HG03097 (cell line): ENCODE data around the gene SAFB2.

ENCODE experiments used
- ATAC-seq: cut with Tn5 transposase; IDR thresholded peaks from one replicate; pipeline ENCODE4 v1.9.1; 2021; ENCODE audit not compliant: unreplicated experiment, low FRiP score

Gene SAFB2

DNA sequence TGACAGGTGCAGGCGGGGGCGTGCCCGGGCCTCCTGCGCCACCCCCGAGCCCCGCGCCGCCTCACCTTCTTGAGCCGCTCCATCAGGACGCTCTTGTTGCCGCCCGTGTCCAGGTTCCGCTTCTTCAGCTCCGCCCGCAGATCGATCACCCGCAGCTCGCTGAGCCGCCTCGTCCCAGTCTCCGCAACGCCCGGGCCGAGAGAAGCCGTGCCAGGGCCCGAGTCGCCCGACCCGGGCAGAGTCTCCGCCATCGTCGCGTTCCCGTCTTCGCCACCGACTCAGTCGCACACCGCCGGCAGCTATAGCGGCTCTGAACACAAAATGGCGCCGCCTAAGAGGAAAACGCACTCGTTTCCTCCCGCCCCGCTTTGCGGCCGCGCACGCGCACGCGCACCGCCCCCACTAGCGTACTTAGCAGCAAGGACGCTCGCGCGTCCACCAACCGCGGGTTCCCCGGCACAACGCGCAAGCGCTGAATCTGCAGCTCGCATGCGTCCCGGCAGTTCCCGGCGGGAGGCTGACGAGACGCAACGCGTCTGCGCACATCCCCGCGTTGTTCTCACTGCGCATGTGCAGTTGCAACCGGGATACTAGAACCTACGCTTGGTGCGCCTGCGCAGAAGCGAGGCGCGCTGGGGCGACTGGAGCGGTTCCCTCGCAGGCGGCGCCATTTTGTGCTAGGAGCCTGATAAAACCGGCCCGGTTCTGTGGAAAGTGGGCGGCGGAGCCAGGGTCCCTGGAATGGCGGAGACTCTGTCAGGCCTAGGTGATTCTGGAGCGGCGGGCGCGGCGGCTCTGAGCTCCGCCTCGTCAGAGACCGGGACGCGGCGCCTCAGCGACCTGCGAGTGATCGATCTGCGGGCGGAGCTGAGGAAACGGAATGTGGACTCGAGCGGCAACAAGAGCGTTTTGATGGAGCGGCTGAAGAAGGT lies at the start of gene SAFB2, which contains the start of gene SAFB:
Gene SAFB2, minus strand, starts transcription at position 312 of the 932 bp plus-strand sequence. Its CDS starts 61 bp downstream, at position 251.
Gene SAFB, plus strand, starts transcription at position 619 of the 932 bp plus-strand sequence. Its CDS starts 123 bp downstream, at position 742.
- peak; percentile 77 for ATAC-seq

DNA sequence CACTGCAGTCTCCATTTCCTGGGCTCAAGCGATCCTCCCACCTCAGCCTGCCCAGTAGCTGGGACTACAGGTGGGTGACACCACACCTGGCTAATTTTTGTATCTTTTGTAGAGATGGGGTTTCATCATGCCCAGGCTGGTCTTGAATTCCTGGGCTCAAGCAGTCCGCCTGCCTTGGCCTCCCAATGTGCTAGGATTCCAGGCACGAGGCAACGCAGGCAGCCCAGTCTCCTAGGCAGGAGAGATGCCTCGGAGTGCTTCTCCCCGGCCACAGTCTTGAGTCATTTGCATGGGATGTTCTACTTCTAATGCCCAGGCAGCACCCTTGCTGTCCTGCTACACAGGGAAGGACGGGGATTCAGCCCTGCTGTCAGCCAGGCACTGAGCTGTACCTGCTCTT lies 49.0 kb upstream of the SAFB2 start:
- no peak for ATAC-seq

DNA sequence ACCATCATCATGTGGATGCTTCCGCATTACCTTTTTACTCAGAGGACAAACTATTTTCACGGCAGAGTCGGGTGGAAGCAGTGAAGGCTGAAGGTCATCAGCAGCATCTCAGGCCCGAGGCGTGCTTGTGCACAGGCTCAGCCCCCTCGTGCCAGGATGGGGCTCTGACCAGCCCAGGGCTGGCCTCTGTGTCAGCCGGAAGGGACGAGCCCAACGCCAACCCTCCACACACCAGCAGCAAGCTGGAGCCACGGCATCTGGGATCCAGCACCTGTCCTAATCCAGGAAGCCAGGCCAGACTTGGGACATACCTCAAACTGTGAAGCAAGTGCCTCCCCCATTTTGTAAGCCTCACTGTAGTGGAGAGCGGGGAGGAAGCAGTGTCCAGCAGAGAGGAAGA lies 46.6 kb upstream of the SAFB2 start:
- no peak for ATAC-seq

DNA sequence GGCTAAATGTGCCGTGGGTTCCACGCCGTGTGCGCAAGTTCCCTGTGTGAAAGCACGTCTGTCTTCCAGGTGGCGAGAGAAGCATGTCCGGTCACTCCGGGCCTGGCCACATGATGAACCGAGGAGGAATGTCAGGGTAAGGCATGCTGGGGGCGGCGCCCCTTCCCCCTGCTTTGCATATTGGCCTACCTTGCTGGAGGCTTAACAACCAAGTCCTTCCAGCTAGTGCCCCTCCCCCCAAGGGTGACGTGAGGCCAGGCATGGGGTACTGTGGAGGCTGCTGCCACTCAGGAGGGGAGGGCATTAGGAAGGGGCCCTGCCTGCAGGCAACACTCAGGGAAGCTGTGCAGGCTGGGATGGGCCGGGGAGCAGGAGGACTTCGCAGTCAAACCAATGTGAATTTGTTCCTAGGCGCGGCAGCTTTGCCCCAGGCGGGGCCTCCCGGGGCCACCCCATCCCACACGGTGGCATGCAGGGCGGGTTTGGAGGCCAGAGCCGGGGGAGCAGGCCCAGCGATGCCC lies 45.2 kb upstream of the SAFB2 start:
- ATAC-seq = no peak

DNA sequence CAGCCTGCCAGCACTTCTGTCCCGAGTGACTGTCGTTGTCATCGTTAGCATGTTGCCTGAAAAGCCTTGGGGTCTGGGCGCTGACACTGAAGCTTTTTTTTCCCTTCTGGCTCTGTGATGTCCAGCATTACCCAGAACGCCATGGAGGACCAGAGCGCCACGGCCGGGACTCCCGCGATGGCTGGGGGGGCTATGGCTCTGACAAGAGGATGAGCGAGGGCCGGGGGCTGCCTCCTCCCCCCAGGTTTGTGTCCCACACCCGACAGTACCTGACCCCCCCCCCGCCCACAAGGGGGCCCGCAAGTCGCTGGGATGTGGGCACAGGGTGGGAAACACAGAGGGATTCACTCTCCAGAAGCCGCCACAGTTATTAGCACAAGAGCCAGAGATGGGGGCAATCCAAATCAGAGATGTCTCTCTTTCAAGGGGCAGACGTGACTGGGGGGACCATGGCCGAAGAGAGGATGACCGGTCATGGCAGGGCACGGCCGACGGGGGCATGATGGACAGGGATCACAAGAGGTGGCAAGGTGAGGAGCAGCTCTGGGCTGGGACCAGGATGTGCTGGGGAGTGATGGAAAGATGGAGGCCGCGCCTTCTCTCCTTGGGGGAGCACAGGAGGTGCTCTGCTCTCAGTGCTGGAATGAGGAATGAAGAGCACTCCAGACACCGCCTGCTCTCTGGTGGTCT lies 44.5 kb upstream of the SAFB2 start:
- no peak for ATAC-seq

DNA sequence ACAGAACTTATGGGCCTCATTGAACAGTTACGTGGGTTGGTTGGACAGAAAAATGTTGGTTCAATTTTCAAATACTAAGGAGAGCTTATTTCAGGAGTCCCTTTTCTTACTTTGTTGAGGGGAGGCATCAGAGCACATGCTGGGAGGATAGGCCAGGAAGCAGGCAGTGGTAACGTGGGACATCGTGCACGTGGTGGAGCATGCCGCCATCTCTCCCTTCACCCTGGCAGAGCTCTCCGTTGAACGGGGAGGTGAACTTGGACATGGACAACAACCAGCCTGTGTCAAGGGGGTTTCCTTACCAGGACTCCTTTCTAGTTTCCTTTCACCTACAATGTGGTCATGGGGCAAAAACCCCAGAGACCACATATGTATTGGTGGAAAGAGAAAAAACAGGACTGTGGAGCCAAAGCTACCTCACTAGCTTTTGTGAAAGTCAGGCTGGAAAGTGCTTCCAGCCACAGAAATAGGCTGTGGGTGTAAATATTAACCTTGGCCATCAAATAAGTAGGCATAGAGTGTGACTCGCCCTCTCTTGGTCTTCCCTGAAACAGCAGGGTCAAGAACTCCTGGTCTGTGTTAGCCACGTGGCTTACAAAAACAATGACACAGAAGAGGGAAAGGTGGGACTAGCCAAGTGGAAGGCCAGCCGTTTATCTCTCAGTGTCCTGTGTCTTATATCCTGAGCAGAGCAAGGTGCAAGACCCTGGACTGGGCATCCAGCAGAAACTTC lies 43.4 kb upstream of the SAFB2 start:
- no peak for ATAC-seq

DNA sequence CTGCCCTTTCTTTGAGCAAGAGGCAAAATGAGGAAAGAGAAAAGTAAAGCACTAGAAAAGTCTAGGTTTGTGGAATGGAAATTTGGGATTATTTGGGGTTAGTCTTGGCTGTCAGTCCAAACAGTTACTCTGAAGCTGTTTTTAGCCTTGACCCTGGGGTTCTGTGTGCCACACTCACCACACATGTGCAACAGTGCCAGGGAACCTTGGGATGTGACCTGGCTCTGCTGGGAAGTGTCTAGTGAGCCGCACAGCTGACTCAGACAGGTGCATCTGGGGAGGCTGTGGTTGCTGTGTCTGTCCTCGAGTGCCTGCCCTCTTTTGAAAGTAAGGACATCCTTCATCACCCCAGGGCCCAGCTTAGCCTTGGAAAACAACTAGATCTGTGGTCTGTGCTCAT lies 41.9 kb upstream of the SAFB2 start:
- no peak for ATAC-seq

DNA sequence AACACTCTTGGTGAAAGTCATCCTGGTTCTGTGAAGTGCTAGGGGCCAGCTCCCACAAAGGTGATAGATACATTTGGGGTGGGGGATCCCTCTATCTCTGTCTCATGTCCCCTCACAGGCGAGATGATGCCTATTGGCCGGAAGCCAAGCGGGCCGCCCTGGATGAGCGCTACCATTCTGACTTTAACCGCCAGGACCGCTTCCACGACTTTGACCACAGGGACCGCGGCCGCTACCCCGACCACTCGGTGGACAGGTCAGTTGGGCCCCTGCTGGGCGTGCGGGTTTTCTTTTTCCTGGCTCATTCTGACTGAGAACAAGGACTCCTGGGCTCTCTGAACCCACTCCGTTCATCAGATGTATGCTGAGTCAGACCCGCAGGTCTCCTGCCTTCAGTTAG lies 41.3 kb upstream of the SAFB2 start:
- ATAC-seq = no peak

DNA sequence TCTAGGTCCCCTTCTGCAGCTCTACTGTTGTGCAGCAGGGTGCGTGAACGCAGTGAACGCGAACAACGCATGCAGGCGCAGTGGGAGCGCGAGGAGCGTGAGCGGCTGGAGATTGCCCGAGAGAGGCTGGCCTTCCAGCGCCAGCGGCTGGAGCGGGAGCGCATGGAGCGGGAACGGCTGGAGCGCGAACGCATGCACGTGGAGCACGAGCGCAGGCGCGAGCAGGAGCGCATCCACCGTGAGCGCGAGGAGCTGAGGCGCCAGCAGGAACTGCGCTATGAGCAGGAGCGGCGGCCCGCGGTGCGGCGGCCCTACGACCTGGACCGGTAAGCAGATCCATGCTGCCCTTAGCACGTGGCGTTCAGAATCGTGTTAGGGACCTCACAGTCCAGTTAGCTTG lies 38.9 kb upstream of the SAFB2 start:
- ATAC-seq = no peak

DNA sequence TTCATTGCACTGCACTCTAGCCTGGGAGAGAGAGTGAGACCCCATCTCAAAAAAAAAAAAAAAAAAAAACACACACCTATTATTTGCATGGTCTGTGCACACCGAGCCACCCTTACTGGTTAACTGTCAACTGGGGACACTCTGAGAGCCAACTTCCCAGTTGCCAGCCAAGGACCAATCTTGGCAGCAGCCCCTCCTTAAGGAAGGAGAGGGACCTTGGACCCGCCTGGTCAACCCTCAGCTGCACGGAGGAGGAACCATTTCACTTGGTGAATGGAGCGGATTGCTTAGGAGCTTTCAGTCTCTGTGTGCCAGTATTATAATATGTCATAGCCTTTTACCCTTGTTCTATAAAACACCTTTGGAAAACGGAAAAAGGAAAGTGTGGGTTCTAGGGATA lies 32.8 kb upstream of the SAFB2 start:
- ATAC-seq = no peak

DNA sequence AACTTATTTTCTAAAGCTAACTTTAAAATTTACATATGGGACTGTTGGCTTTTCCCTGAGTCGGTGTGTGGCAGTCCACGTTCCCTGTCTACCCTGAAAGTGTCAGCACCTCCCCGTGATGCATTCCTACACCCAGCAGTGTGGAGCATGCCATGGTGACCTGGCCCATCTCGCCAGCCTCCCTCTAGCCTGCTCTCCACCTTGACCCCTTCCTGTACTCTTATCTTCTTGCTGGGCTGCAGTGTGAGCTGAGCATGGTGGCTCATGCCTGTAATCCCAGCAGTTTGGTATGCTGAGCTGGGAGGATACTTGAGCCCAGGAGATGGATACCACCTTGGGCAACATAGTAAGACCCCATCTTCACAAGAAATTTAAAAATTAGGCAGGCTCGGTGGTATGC lies 32.4 kb upstream of the SAFB2 start:
- ATAC-seq = no peak

DNA sequence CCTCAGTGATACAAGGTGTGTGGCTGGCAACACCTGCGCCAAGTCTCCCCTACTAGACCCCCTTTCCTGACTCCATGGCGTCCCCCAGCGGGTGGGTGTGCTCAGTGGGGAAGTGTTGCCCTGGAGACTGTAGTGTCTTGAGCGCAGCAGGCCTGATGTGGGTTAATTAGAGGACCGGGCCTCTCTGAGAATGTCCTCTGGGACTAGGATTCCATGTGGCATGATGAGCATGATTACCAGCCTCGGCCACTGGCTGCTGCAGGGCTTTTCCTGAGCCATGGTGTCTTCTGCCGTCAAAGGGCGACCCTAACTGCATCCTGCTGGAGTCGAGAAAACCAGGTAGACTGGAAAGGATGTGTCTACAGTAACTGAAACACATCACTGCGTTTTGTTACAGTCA lies 29.7 kb upstream of the SAFB2 start:
- ATAC-seq = no peak

DNA sequence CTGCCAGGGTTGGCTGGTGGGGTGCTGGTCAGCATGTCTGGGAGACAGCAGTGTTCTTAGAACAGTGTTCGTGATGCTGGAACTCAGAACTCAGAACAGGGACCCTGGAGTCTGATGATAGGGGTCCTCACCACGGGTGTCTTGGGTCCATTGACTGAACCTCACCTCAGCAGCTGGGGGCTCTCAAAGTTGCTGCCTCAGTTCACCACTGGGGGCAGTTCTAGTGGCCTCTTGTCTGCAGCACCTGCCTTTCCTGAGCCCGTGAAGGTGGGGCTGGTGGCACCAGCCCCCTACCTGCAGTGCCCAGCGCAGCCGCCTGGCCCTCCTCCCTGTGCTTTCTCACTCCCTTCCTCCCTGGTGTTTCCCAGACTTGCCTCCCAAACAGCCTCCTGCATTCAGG lies 28.8 kb upstream of the SAFB2 start:
- ATAC-seq = no peak

DNA sequence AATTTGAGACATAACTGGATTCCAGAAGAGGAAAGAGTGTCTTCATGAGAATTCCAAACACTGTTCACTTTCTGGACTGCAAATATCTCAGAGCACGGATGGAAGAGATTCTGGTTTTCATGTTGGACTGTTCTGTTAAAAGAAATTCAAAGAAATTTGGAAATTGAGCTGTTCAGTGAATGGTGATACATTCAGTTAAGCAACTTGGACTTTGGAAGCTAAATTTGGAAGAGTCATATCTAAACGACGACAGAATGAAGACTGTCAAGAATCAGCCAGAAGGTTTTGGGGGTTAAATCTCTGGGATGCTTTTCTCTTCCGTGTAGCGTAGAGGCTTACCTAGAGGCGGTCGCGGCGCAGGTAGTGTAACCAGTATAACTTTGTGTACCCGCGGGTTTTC lies 25.9 kb upstream of the SAFB2 start:
- ATAC-seq = no peak

DNA sequence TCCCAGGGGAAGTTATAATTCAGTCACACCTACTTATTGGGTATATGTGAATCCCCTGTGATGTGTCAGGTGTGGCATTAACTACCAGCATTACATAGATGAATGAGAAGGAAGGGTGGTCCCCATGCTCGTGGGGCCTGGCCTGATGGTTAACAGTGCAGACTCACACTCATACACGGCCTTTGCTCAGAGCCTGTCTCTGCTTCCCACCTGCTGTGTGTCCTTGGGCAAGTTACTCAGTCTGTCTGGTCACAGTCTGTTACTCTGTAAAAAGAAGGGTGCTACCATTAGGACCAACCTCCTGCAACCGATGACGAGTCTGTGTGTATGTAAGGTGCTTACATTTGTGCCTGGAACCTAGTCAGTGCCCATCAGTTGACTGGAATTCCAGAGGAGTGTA lies 24.1 kb upstream of the SAFB2 start:
- no peak for ATAC-seq

DNA sequence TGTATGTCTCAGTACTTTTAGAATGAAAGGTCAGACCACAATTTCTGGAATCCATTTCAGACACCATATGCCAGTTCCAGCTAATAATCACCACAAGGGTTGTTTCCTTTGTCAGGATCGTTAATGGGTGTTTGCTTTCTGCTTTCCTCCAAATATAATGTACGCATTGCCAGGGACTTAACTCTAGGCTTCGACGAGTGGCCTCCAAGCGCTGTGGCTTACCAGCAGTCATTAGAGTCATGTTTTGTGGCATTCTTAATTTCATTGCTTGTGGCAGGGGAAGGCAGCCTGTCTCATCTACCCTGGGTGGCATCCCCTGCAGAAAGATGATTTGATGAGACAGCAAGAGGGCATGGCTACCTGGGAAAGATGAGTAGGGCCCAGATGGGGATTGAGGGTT lies 22.8 kb upstream of the SAFB2 start:
- no peak for ATAC-seq

DNA sequence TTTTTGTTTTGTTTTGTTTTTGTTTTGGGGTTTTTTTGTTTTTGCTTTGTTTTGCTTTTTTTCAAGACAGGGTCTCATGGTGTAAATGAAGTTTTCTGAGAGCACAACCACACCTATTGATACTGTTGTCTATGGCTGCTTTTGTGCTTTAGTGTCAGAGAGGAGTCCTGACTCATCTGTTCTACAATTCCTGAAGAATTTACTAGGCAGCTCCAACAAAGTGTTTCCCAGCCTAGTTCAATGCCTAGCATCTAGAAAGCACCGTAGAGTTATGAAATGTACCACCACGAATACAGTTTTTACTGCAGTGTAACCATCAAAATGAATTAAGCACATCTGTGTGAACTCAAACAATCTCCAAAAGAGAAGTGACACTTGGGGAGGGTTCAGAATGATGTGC lies 21.5 kb upstream of the SAFB2 start:
- no peak for ATAC-seq

DNA sequence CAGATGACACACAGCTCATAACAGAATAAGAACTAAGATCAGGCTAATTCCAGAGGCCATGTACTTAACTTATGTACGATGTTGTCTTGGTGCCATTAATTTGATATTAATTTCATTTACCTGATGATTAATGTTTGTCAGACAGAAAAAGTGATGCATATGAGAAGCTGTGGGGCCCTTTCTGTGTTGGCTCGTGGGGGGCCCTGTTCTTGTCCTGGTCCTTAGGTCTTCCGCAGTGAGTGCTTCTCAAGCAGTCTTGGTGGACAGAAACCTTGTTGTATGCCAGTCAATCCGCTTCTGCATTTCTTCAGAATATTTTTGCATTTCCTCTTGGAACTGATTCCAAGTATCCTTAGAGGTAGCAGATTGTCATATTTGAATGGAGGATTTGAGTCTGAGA lies 20.5 kb upstream of the SAFB2 start:
- no peak for ATAC-seq

DNA sequence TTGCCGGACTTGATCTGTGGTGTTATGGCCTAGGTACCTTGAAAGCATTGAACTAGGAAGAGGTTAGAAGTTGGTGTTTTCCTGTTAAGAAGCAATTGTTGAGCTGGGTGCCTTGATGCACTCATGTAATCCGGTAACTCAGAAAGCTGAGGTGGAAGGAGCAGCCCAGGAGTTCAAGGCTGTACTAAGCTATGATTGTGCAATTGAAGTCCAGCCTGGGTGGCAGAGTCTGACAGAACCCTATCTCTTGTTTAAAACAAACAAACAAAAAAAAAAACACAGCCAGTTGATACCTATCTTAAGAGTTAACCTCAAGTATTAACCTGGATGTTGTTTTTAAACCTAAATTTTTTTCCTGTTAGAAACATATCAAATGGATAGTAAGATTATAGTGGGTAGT lies 19.6 kb upstream of the SAFB2 start:
- ATAC-seq = no peak

DNA sequence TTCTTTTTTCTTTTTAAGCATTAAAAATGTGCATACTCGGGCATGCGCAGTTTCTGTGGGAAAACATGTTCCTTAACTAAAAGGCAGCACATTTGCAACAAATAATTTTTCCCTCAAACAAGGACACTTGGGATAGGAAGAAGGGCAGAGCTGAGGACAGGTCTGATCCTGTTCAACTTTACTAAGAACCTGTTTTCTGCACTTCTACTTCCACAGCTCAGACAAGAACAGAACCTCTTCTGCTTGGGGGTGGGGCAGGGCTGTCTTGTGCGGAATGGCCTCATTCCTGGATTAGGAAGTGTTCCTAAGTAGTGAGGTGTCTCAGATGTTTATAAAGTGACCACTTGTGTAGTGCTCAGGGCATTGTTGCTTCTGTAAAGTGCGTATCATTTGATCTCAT lies 18.6 kb upstream of the SAFB2 start:
- no peak for ATAC-seq

DNA sequence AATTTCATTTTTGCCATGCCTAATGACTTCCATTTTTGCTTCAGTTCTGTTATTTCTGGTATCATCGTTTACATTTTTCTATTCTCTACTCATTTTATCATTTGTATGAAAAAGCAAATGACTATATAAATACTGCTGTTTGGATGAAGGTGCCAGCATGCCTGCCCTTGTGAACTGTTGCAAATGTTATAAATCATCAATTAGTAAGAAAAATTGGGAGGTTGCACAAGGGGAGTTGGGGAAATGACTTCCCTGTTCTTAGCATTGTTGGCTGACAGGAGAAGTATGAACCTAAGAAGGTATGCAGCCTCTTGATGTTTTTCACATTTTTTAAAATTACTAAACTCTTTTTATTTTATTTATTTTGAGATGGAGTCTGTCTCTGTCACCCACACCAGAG lies 15.4 kb upstream of the SAFB2 start:
- no peak for ATAC-seq
